GM23338 (cell line): ENCODE results near the gene NOXA1. TPM values are rescaled to one million over a fixed set of nuclear protein-coding genes. Genes with fewer than 3 reads are reported as not detected.

Source experiments
- ATAC-seq: fragments of 200-7000 bp; cut with Tn5 transposase; 3 replicates; pipeline ENCODE4 v1.9.1; 2020
- DNase-seq: peaks from one replicate; pipeline ENCODE4 v3.0.0-alpha.2; 2015; ENCODE audit warnings: low spot score
- H2AFZ ChIP-seq: fragments of 200-600 bp; sonication (generic); 2 replicates; pipeline ENCODE4 v1.8.0; 2016; ENCODE audit warnings: antibody characterized with exemption, mild to moderate bottlenecking, moderate library complexity
- H3F3A ChIP-seq: fragments of 200-600 bp; sonication (generic); replicated peaks from 2 replicates; pipeline ENCODE4 v1.8.0; 2017; ENCODE audit warnings: antibody characterized with exemption, mixed run types, low read depth
- H3K27ac ChIP-seq: fragments of 200-600 bp; sonication (generic); 2 replicates; pipeline ENCODE4 v1.6.1; 2016; ENCODE audit warnings: low read depth
- H3K27me3 ChIP-seq: fragments of 200-600 bp; sonication (generic); 2 replicates; pipeline ENCODE4 v1.8.0; 2016; ENCODE audit warnings: mild to moderate bottlenecking, mixed run types, moderate library complexity; ENCODE audit not compliant: insufficient read depth
- H3K36me3 ChIP-seq: fragments of 200-600 bp; sonication (generic); 2 replicates; pipeline ENCODE4 v1.8.0; 2016; ENCODE audit warnings: mild to moderate bottlenecking; ENCODE audit not compliant: insufficient read depth
- H3K4me1 ChIP-seq: fragments of 200-600 bp; sonication (generic); 2 replicates; pipeline ENCODE4 v1.8.0; 2016; ENCODE audit warnings: mild to moderate bottlenecking, moderate library complexity; ENCODE audit not compliant: insufficient read depth
- H3K4me2 ChIP-seq: fragments of 200-600 bp; sonication (generic); 2 replicates; pipeline ENCODE4 v1.7.1; 2017; ENCODE audit warnings: mixed run types
- H3K4me3 ChIP-seq: fragments of 200-600 bp; sonication (generic); 2 replicates; pipeline ENCODE4 v1.6.1; 2016; ENCODE audit warnings: mixed run types
- H3K79me2 ChIP-seq: fragments of 200-600 bp; sonication (generic); replicated peaks from 2 replicates; pipeline ENCODE4 v1.8.0; 2017; ENCODE audit warnings: mild to moderate bottlenecking; ENCODE audit not compliant: insufficient read depth
- H3K9me2 ChIP-seq: fragments of 200-600 bp; sonication (generic); 2 replicates; pipeline ENCODE4 v1.8.0; 2017; ENCODE audit not compliant: insufficient read depth
- H4K20me1 ChIP-seq: fragments of 200-600 bp; sonication (generic); replicated peaks from 2 replicates; pipeline ENCODE4 v1.8.0; 2017; ENCODE audit warnings: mild to moderate bottlenecking; ENCODE audit not compliant: insufficient read depth
- H3K27ac Mint-ChIP-seq: 2 replicates; pipeline ENCODE4 v1.8.0; 2020; ENCODE audit warnings: inconsistent platforms, mild to moderate bottlenecking, moderate library complexity, mixed read lengths
- H3K27me3 Mint-ChIP-seq: 3 replicates; pipeline ENCODE4 v1.8.0; 2022; ENCODE audit warnings: low read depth, mild to moderate bottlenecking, moderate library complexity, mixed read lengths, inconsistent platforms; ENCODE audit not compliant: insufficient read depth, poor library complexity
- H3K36me3 Mint-ChIP-seq: 3 replicates; pipeline ENCODE4 v1.8.0; 2021; ENCODE audit warnings: low read depth, mild to moderate bottlenecking, inconsistent platforms, moderate library complexity, mixed read lengths
- H3K4me1 Mint-ChIP-seq: 3 replicates; pipeline ENCODE4 v1.8.0; 2020; ENCODE audit warnings: mild to moderate bottlenecking, inconsistent platforms, mixed read lengths
- H3K4me3 Mint-ChIP-seq: 3 replicates; pipeline ENCODE4 v1.8.0; 2021; ENCODE audit warnings: moderate library complexity, mild to moderate bottlenecking, inconsistent platforms, mixed read lengths
- H3K9me3 Mint-ChIP-seq: 3 replicates; pipeline ENCODE4 v1.8.0; 2020; ENCODE audit warnings: moderate library complexity, mild to moderate bottlenecking, inconsistent platforms, mixed read lengths
- CREB1 ChIP-seq: fragments of 250-450 bp; sonication (Bioruptor Pico); IDR thresholded peaks from 2 replicates; pipeline ENCODE4 v1.5.0; 2020; ENCODE audit warnings: low read depth, mild to moderate bottlenecking, moderate library complexity
- ETS1 ChIP-seq: IDR thresholded peaks from 2 replicates; pipeline ENCODE4 v1.6.1; 2016; ENCODE audit warnings: antibody characterized with exemption
- EZH2 ChIP-seq: fragments of 200-600 bp; sonication (generic); IDR thresholded peaks from one replicate; pipeline ENCODE4 v1.8.0; 2017; ENCODE audit warnings: antibody characterized with exemption, mild to moderate bottlenecking, low read depth; ENCODE audit not compliant: unreplicated experiment
- EZH2phosphoT487 ChIP-seq: fragments of 200-600 bp; sonication (generic); IDR thresholded peaks from one replicate; pipeline ENCODE4 v1.8.1; 2018; ENCODE audit warnings: antibody characterized with exemption; ENCODE audit not compliant: unreplicated experiment
- JUNB ChIP-seq: IDR thresholded peaks from one replicate; pipeline ENCODE4 v1.6.1; 2016; ENCODE audit warnings: antibody characterized with exemption; ENCODE audit not compliant: unreplicated experiment
- NANOG ChIP-seq: IDR thresholded peaks from 2 replicates; pipeline ENCODE4 v1.6.1; 2016; ENCODE audit warnings: antibody characterized with exemption, borderline replicate concordance
- POLR2AphosphoS5 ChIP-seq: IDR thresholded peaks from 2 replicates; pipeline ENCODE4 v1.6.1; 2016; ENCODE audit warnings: antibody characterized with exemption, low read depth
- STAT1 ChIP-seq: IDR thresholded peaks from one replicate; pipeline ENCODE4 v1.6.1; 2016; ENCODE audit warnings: antibody characterized with exemption; ENCODE audit not compliant: unreplicated experiment
- ZNF114 ChIP-seq: fragments of 250-450 bp; sonication (Bioruptor Pico); IDR thresholded peaks from 2 replicates; pipeline ENCODE4 v1.5.0; 2020; ENCODE audit warnings: mild to moderate bottlenecking, moderate library complexity
- ZNF331 ChIP-seq: fragments of 250-450 bp; sonication (Bioruptor Pico); IDR thresholded peaks from 2 replicates; pipeline ENCODE4 v1.5.0; 2020; ENCODE audit warnings: low read depth, mild to moderate bottlenecking, moderate library complexity
- polyA plus RNA-seq: library from polyadenylated mRNA; unstranded; fragments of >200 nt; fragmentation: Nextera tagmentation; extraction: Ambion mirVana; gene quantifications from 2 replicates; pipeline ENCODE4 v1.2.1, GENCODE V29; 2016
- total RNA-seq: library from RNA; depleted of rRNA; stranded (reverse); fragments of >200 nt; shearing (Covaris generic); gene quantifications from 2 replicates; pipeline ENCODE4 v1.2.3, GENCODE V29; 2014
- TF ChIP-seq, protein P1 (sequence below): fragments of 250-450 bp; sonication (Bioruptor Pico); IDR thresholded peaks from 2 replicates; pipeline ENCODE4 v1.5.0; 2020; ENCODE audit warnings: mild to moderate bottlenecking, moderate library complexity
- TF ChIP-seq, protein P2 (sequence below): IDR thresholded peaks from one replicate; pipeline ENCODE4 v1.6.1; 2018; ENCODE audit warnings: antibody characterized with exemption; ENCODE audit not compliant: unreplicated experiment
- TF ChIP-seq, protein P3 (sequence below), 2 experiments: fragments of 200-600 bp in 1 of 2; sonication (generic) in 1 of 2; conservative IDR thresholded peaks; 2 replicates each; pipeline versions ENCODE4 v1.5.1 to v1.6.1; 2016 to 2017; ENCODE audit warnings: antibody characterized with exemption in 2 of 2, low read depth in 2 of 2, mild to moderate bottlenecking in 2 of 2, moderate library complexity in 1 of 2

The NOXA1 gene
- total and polyA plus RNA-seq, 2 experiments from 2014 or later = 0.59 to 0.68 TPM

DNA sequence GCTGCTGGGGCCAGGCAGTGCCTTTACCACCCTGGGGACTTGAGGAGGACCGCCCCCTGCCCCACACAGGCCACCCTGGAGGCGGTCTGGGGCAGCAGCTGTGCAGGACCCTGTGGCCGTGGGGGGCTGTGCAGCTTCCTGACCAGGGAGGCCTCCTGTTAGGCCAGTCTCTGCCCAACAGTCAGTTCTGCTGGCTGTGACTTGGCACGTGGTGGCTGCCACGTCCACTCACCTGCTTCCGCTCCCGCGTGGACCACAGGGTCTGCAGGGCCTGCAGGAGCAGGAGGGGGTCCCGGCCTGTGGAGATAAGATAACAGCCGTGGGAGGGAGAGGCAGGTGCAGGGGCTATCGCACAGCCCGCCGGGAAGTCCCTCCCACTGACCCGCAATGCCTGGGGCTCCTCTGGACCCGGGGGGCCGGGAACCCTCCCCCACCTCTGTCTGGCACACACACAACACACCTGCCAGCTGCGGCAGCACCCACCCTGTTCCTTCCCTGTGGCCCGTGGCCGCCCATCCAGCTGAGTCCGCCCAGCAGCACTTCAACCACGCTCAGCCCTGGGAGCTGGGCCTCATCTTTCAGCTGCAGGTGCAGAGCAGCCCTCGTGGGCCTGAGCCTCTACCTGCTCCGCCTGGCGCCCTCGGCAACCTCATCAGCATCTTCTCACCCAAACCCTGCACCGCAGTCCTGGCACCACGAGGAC, 40.0 kb upstream of the NOXA1 start:
- no peaks in the 10 kb centered on the region for H3K4me1 ChIP-seq
- no peak for DNase-seq
- peaks cover 2% of the 10 kb centered on the region; the same call in 2 of the 3 replicates for H3K4me1 Mint-ChIP-seq
- peak; percentile 30 for ATAC-seq
- H3K79me2 ChIP-seq = no peaks in the 10 kb centered on the region
- no peak overlapping the region for H3K4me3 Mint-ChIP-seq
- no peaks in the 10 kb centered on the region for H3K36me3 ChIP-seq
- H3K27me3 ChIP-seq = no peaks in the 10 kb centered on the region
- peaks cover 10% of the 10 kb centered on the region for H3K27me3 Mint-ChIP-seq
- H3F3A ChIP-seq = no peaks in the 10 kb centered on the region
- H3K4me3 ChIP-seq = no peak overlapping the region
- H2AFZ ChIP-seq = no peak overlapping the region
- TF ChIP-seq ZNF114 (CRISPR knock-in tag) = no peak
- TF ChIP-seq, protein P1, sequence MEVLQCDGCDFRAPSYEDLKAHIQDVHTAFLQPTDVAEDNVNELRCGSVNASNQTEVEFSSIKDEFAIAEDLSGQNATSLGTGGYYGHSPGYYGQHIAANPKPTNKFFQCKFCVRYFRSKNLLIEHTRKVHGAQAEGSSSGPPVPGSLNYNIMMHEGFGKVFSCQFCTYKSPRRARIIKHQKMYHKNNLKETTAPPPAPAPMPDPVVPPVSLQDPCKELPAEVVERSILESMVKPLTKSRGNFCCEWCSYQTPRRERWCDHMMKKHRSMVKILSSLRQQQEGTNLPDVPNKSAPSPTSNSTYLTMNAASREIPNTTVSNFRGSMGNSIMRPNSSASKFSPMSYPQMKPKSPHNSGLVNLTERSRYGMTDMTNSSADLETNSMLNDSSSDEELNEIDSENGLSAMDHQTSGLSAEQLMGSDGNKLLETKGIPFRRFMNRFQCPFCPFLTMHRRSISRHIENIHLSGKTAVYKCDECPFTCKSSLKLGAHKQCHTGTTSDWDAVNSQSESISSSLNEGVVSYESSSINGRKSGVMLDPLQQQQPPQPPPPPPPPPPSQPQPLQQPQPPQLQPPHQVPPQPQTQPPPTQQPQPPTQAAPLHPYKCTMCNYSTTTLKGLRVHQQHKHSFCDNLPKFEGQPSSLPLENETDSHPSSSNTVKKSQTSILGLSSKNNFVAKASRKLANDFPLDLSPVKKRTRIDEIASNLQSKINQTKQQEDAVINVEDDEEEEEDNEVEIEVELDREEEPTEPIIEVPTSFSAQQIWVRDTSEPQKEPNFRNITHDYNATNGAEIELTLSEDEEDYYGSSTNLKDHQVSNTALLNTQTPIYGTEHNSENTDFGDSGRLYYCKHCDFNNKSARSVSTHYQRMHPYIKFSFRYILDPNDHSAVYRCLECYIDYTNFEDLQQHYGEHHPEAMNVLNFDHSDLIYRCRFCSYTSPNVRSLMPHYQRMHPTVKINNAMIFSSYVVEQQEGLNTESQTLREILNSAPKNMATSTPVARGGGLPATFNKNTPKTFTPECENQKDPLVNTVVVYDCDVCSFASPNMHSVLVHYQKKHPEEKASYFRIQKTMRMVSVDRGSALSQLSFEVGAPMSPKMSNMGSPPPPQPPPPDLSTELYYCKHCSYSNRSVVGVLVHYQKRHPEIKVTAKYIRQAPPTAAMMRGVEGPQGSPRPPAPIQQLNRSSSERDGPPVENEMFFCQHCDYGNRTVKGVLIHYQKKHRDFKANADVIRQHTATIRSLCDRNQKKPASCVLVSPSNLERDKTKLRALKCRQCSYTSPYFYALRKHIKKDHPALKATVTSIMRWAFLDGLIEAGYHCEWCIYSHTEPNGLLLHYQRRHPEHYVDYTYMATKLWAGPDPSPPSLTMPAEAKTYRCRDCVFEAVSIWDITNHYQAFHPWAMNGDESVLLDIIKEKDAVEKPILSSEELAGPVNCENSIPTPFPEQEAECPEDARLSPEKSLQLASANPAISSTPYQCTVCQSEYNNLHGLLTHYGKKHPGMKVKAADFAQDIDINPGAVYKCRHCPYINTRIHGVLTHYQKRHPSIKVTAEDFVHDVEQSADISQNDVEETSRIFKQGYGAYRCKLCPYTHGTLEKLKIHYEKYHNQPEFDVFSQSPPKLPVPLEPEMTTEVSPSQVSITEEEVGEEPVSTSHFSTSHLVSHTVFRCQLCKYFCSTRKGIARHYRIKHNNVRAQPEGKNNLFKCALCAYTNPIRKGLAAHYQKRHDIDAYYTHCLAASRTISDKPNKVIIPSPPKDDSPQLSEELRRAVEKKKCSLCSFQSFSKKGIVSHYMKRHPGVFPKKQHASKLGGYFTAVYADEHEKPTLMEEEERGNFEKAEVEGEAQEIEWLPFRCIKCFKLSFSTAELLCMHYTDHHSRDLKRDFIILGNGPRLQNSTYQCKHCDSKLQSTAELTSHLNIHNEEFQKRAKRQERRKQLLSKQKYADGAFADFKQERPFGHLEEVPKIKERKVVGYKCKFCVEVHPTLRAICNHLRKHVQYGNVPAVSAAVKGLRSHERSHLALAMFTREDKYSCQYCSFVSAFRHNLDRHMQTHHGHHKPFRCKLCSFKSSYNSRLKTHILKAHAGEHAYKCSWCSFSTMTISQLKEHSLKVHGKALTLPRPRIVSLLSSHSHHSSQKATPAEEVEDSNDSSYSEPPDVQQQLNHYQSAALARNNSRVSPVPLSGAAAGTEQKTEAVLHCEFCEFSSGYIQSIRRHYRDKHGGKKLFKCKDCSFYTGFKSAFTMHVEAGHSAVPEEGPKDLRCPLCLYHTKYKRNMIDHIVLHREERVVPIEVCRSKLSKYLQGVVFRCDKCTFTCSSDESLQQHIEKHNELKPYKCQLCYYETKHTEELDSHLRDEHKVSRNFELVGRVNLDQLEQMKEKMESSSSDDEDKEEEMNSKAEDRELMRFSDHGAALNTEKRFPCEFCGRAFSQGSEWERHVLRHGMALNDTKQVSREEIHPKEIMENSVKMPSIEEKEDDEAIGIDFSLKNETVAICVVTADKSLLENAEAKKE (CRISPR knock-in tag) = no peak
- TF ChIP-seq, protein P2, sequence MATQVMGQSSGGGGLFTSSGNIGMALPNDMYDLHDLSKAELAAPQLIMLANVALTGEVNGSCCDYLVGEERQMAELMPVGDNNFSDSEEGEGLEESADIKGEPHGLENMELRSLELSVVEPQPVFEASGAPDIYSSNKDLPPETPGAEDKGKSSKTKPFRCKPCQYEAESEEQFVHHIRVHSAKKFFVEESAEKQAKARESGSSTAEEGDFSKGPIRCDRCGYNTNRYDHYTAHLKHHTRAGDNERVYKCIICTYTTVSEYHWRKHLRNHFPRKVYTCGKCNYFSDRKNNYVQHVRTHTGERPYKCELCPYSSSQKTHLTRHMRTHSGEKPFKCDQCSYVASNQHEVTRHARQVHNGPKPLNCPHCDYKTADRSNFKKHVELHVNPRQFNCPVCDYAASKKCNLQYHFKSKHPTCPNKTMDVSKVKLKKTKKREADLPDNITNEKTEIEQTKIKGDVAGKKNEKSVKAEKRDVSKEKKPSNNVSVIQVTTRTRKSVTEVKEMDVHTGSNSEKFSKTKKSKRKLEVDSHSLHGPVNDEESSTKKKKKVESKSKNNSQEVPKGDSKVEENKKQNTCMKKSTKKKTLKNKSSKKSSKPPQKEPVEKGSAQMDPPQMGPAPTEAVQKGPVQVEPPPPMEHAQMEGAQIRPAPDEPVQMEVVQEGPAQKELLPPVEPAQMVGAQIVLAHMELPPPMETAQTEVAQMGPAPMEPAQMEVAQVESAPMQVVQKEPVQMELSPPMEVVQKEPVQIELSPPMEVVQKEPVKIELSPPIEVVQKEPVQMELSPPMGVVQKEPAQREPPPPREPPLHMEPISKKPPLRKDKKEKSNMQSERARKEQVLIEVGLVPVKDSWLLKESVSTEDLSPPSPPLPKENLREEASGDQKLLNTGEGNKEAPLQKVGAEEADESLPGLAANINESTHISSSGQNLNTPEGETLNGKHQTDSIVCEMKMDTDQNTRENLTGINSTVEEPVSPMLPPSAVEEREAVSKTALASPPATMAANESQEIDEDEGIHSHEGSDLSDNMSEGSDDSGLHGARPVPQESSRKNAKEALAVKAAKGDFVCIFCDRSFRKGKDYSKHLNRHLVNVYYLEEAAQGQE = no peak
- no peak for TF ChIP-seq EZH2
- TF ChIP-seq EZH2phosphoT487 = no peak
- no peak for TF ChIP-seq CREB1 (CRISPR knock-in tag)
- no peak for TF ChIP-seq ETS1
- no peak for TF ChIP-seq STAT1
- TF ChIP-seq JUNB = no peak
- TF ChIP-seq POLR2AphosphoS5 = no peak
- no peak for TF ChIP-seq ZNF331
- TF ChIP-seq NANOG = no peak
- TF ChIP-seq, protein P3, sequence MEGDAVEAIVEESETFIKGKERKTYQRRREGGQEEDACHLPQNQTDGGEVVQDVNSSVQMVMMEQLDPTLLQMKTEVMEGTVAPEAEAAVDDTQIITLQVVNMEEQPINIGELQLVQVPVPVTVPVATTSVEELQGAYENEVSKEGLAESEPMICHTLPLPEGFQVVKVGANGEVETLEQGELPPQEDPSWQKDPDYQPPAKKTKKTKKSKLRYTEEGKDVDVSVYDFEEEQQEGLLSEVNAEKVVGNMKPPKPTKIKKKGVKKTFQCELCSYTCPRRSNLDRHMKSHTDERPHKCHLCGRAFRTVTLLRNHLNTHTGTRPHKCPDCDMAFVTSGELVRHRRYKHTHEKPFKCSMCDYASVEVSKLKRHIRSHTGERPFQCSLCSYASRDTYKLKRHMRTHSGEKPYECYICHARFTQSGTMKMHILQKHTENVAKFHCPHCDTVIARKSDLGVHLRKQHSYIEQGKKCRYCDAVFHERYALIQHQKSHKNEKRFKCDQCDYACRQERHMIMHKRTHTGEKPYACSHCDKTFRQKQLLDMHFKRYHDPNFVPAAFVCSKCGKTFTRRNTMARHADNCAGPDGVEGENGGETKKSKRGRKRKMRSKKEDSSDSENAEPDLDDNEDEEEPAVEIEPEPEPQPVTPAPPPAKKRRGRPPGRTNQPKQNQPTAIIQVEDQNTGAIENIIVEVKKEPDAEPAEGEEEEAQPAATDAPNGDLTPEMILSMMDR (conservative IDR thresholded peaks at IDR 0.05; ENCODE audit: low read depth in 2 of 2) = no peak
- no peaks in the 10 kb centered on the region for H3K9me2 ChIP-seq
- H3K27ac ChIP-seq = no peak overlapping the region
- H3K9me3 Mint-ChIP-seq = peaks cover 7% of the 10 kb centered on the region; the same call in 2 of the 3 replicates
- H3K27ac Mint-ChIP-seq = no peak overlapping the region
- no peaks in the 10 kb centered on the region for H4K20me1 ChIP-seq
- peaks cover 8% of the 10 kb centered on the region; the same call in 2 of the 3 replicates for H3K36me3 Mint-ChIP-seq
- no peak overlapping the region for H3K4me2 ChIP-seq
